Naive thymus-derived CD4-positive, alpha-beta T cell (primary cell): Measurements from ENCODE around the gene FBXO3. TPM values are rescaled to one million over a fixed set of nuclear protein-coding genes. Genes with fewer than 3 reads are reported as not detected.
A peak's percentile ranks its signal among the peaks of the same experiment; 100 is the strongest.

Source experiments
- ATAC-seq: fragments of 150-1000 bp; cut with Tn5 transposase; 2 replicates; pipeline ENCODE4 v1.10.0; 2021; ENCODE audit warnings: mild to moderate bottlenecking, moderate library complexity
- CTCF ChIA-PET: fragments of 350-600 bp; sonication (Branson Sonifier 250); formaldehyde crosslinking; loops from one replicate; lab custom pipeline; 2021; ENCODE audit warnings: antibody characterized with exemption; lab: Charles Lee
- POLR2A ChIA-PET: fragments of 350-600 bp; sonication (Branson Sonifier 250); formaldehyde crosslinking; loops from one replicate; lab custom pipeline; 2021; ENCODE audit warnings: antibody characterized with exemption, inconsistent platforms; lab: Charles Lee
- DNase-seq, 9 donors: peaks; one replicate each; pipeline versions ENCODE4 v3.0.0 to v3.0.0-alpha.2; 2020 to 2022; ENCODE audit warnings: mixed read lengths in 1 of 9
- H3K27ac ChIP-seq: one replicate; pipeline ENCODE4 v1.7.0; 2013; ENCODE audit warnings: mild to moderate bottlenecking, low read depth, low read length, moderate library complexity
- H3K27me3 ChIP-seq, 2 donors: one replicate each; pipeline ENCODE4 v1.7.0; 2013; ENCODE audit warnings: low read length in 2 of 2, mild to moderate bottlenecking in 2 of 2, moderate library complexity in 2 of 2; ENCODE audit not compliant: control insufficient read depth in 2 of 2, insufficient read depth in 2 of 2
- H3K36me3 ChIP-seq, 3 experiments: 1 replicate in 2 of 3; 2 replicates in 1 of 3; pipeline ENCODE4 v1.7.0; 2013; ENCODE audit warnings: low read length in 3 of 3, mild to moderate bottlenecking in 3 of 3, moderate library complexity in 1 of 3; ENCODE audit not compliant: insufficient read depth in 3 of 3, control insufficient read depth in 2 of 3
- H3K4me1 ChIP-seq, 2 donors: one replicate each; pipeline ENCODE4 v1.7.0; 2013; ENCODE audit warnings: low read length in 2 of 2, mild to moderate bottlenecking in 2 of 2, moderate library complexity in 1 of 2; ENCODE audit not compliant: control insufficient read depth in 2 of 2, insufficient read depth in 2 of 2
- H3K4me3 ChIP-seq: 2 replicates; pipeline ENCODE4 v1.7.0; 2013; ENCODE audit warnings: mild to moderate bottlenecking, low read length
- H3K9me3 ChIP-seq, 3 experiments: 1 replicate in 2 of 3; 2 replicates in 1 of 3; pipeline ENCODE4 v1.7.0; 2013; ENCODE audit warnings: low read length in 3 of 3; ENCODE audit not compliant: control insufficient read depth in 2 of 3
- H3K27ac Mint-ChIP-seq, 9 donors: one replicate each; pipeline ENCODE4 v1.8.0; 2020 to 2022; ENCODE audit warnings: mixed read lengths in 9 of 9, mild to moderate bottlenecking in 8 of 9, moderate library complexity in 5 of 9, inconsistent platforms in 2 of 9
- H3K27me3 Mint-ChIP-seq, 5 donors: one replicate each; pipeline ENCODE4 v1.8.0; 2021 to 2022; ENCODE audit warnings: mixed read lengths in 5 of 5, mild to moderate bottlenecking in 1 of 5
- H3K36me3 Mint-ChIP-seq, 5 donors: one replicate each; pipeline ENCODE4 v1.8.0; 2020 to 2022; ENCODE audit warnings: mixed read lengths in 5 of 5, mild to moderate bottlenecking in 3 of 5, inconsistent platforms in 1 of 5
- H3K4me1 Mint-ChIP-seq, 7 donors: one replicate each; pipeline ENCODE4 v1.8.0; 2020 to 2022; ENCODE audit warnings: mixed read lengths in 7 of 7, mild to moderate bottlenecking in 3 of 7, inconsistent platforms in 1 of 7
- H3K4me3 Mint-ChIP-seq, 10 donors: one replicate each; pipeline ENCODE4 v1.8.0; 2020 to 2022; ENCODE audit warnings: mild to moderate bottlenecking in 10 of 10, mixed read lengths in 10 of 10, moderate library complexity in 6 of 10, inconsistent platforms in 2 of 10
- H3K9me3 Mint-ChIP-seq, 11 donors: one replicate each; pipeline ENCODE4 v1.8.0; 2020 to 2022; ENCODE audit warnings: mixed read lengths in 11 of 11, mild to moderate bottlenecking in 4 of 11, inconsistent platforms in 1 of 11, moderate library complexity in 1 of 11
- intact Hi-C, 2 donors: fragments of 100-400 bp; cut with micrococcal nuclease; formaldehyde crosslinking; loops; one replicate each; pipeline ENCODE4 v1.15.1; 2023
- polyA plus RNA-seq, 2 donors: library from polyadenylated mRNA; unstranded; fragments of 300-500 nt; fragmentation: Illumina TruSeq; gene quantifications; one replicate each; pipeline ENCODE4 v1.2.3, GENCODE V29; 2021
- total RNA-seq, 6 experiments: library from RNA in 5 of 6; stranded (reverse) in 5 of 6; gene quantifications; 1 replicate in 5 of 6; 2 replicates in 1 of 6; pipeline ENCODE4 v1.2.3 and lab custom pipeline; 2021 to 2026

Gene FBXO3
- total and polyA plus RNA-seq, 7 experiments from 2014 or later: 22.6 to 55.7 (median 43.1) TPM

DNA sequence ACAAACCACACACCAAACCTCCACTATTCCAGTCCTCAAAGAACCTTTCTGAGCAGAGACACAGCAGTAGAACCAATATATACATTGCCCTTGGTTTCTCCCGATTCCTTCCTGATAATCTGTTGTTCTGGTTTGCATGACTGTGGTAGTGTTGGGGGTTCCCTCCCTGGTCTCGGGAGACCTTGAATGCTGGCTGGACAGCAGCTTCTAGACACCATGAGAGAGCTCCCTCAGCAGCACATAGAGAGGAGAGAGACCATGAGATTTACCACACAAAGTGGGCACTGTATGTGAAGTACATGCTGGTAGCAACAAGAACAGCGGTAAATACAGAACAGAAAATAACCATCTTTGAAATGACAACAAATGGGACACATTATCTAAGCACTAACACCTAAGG is 76.3 kb downstream of the FBXO3 start:
- H3K4me1 ChIP-seq: peaks cover 9 to 13% of the 10 kb centered on the region in 2 donors
- peak overlapping the region in 1 of 10 donors; percentile 18 for H3K4me3 Mint-ChIP-seq
- no peaks in the 10 kb centered on the region for H3K36me3 ChIP-seq
- H3K9me3 Mint-ChIP-seq: no peaks in the 10 kb centered on the region
- H3K36me3 Mint-ChIP-seq: no peaks in the 10 kb centered on the region
- peaks cover 14 to 27% (median 22%) of the 10 kb centered on the region in 7 donors for H3K4me1 Mint-ChIP-seq
- no peak overlapping the region for H3K27ac Mint-ChIP-seq
- no peaks in the 10 kb centered on the region for H3K27me3 ChIP-seq
- intact Hi-C loops: no loop called here
- H3K4me3 ChIP-seq: no peak overlapping the region
- ChIA-PET CTCF (no interaction called here), POLR2A (interaction anchor here (0.8 kb wide), 1 partner anchor 9 kb away, joined by 3 read pairs; no protein-coding TSS in a partner anchor)
- H3K27me3 Mint-ChIP-seq: peaks cover 0 to 31% (median 5%) of the 10 kb centered on the region in 5 donors
- ATAC-seq (no peak), DNase-seq (no peak)
- no peaks in the 10 kb centered on the region for H3K9me3 ChIP-seq
- H3K27ac ChIP-seq: no peak overlapping the region

GRCh38 chr11:33696931-33697638 is 77.2 kb downstream of the FBXO3 start:
- Mint-ChIP-seq H3K27ac (no peak overlapping the region), H3K27me3 (peaks cover 0 to 31% (median 5%) of the 10 kb centered on the region in 5 donors), H3K4me3 (no peak overlapping the region), H3K4me1 (peaks cover 14 to 27% (median 22%) of the 10 kb centered on the region in 7 donors), H3K36me3 (no peaks in the 10 kb centered on the region), H3K9me3 (no peaks in the 10 kb centered on the region)
- no peak overlapping the region for H3K4me3 ChIP-seq
- intact Hi-C loops: no loop called here
- no peaks in the 10 kb centered on the region for H3K36me3 ChIP-seq
- DNase-seq (no peak), ATAC-seq (no peak)
- H3K9me3 ChIP-seq: no peaks in the 10 kb centered on the region
- ChIA-PET CTCF (no interaction called here), POLR2A (no interaction called here)
- H3K27me3 ChIP-seq: no peaks in the 10 kb centered on the region
- peaks cover 9 to 13% of the 10 kb centered on the region in 2 donors for H3K4me1 ChIP-seq
- no peak overlapping the region for H3K27ac ChIP-seq

DNA sequence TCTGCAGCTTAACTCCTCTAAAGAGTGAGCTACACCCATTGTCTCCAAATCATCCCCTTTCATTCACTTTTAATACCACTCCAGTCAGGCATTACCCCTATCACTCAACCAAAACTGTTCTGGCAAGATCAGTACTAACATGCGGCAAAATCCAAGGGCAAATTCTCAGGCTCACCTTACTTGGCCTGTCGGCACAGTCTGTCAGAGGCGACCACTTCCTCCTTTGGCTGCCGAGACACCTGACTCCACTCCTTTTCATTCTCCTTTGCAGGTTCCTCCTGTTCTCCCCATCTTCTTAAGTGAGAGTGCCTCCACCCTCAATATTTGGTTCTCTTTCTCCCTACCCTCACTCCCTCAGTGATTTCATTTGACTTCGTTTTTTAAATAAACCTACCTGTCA is 77.9 kb downstream of the FBXO3 start:
- intact Hi-C loops: no loop called here
- CTCF ChIA-PET: no interaction called here
- no peak overlapping the region for H3K27ac Mint-ChIP-seq
- no peak overlapping the region for H3K4me3 ChIP-seq
- peak overlapping the region in 1 of 10 donors; percentile 1 for H3K4me3 Mint-ChIP-seq
- peaks cover 9 to 11% of the 10 kb centered on the region in 2 donors for H3K4me1 ChIP-seq
- no peaks in the 10 kb centered on the region for H3K36me3 Mint-ChIP-seq
- H3K27ac ChIP-seq: no peak overlapping the region
- POLR2A ChIA-PET: interaction anchor here (0.7 kb wide), 1 partner anchor 39 kb away, joined by 4 read pairs; no protein-coding TSS in a partner anchor
- DNase-seq (peak in 1 of 9 donors; percentile 6), ATAC-seq (no peak)
- no peaks in the 10 kb centered on the region for H3K27me3 ChIP-seq
- no peaks in the 10 kb centered on the region for H3K36me3 ChIP-seq
- no peaks in the 10 kb centered on the region for H3K9me3 ChIP-seq
- peaks cover 0 to 31% (median 5%) of the 10 kb centered on the region in 5 donors for H3K27me3 Mint-ChIP-seq
- peaks cover 13 to 24% (median 16%) of the 10 kb centered on the region in 7 donors for H3K4me1 Mint-ChIP-seq
- H3K9me3 Mint-ChIP-seq: no peaks in the 10 kb centered on the region

GRCh38 chr11:33695051-33695566 is 79.2 kb downstream of the FBXO3 start:
- no peaks in the 10 kb centered on the region for H3K36me3 Mint-ChIP-seq
- H3K27me3 ChIP-seq: no peaks in the 10 kb centered on the region
- intact Hi-C loops: no loop called here
- no peaks in the 10 kb centered on the region for H3K9me3 Mint-ChIP-seq
- ATAC-seq: no peak
- H3K27ac ChIP-seq: no peak overlapping the region
- H3K4me3 ChIP-seq: no peak overlapping the region
- H3K27ac Mint-ChIP-seq: no peak overlapping the region
- no peak overlapping the region for H3K4me3 Mint-ChIP-seq
- H3K4me1 Mint-ChIP-seq: peaks cover 6 to 18% (median 13%) of the 10 kb centered on the region in 7 donors
- H3K9me3 ChIP-seq: no peaks in the 10 kb centered on the region
- ChIA-PET POLR2A (interaction anchor here (0.6 kb wide), 1 partner anchor 341 kb away, joined by 3 read pairs; no protein-coding TSS in a partner anchor), CTCF (interaction anchor here (0.7 kb wide), 1 partner anchor 41 kb away, joined by 3 read pairs; the partner anchor contains the start of gene CD59)
- peaks cover 4 to 5% of the 10 kb centered on the region in 2 donors for H3K4me1 ChIP-seq
- peaks cover 0 to 31% (median 5%) of the 10 kb centered on the region in 5 donors for H3K27me3 Mint-ChIP-seq
- no peak for DNase-seq
- H3K36me3 ChIP-seq: no peaks in the 10 kb centered on the region

- Mint-ChIP-seq H3K9me3 (no peaks in the 10 kb centered on the region), H3K4me1 (peaks cover 2 to 12% (median 9%) of the 10 kb centered on the region in 7 donors), H3K27ac (no peak overlapping the region), H3K27me3 (peaks cover 0 to 26% (median 5%) of the 10 kb centered on the region in 5 donors), H3K4me3 (no peak overlapping the region), H3K36me3 (no peaks in the 10 kb centered on the region)
- H3K4me3 ChIP-seq: no peak overlapping the region
- no peaks in the 10 kb centered on the region for H3K4me1 ChIP-seq
- POLR2A ChIA-PET: interaction anchor here (0.6 kb wide), 1 partner anchor 340 kb away, joined by 3 read pairs; no protein-coding TSS in a partner anchor
- no peaks in the 10 kb centered on the region for H3K9me3 ChIP-seq
- CTCF ChIA-PET: interaction anchor here (0.7 kb wide), 1 partner anchor 42 kb away, joined by 3 read pairs; the partner anchor contains the start of gene CD59
- H3K36me3 ChIP-seq: no peaks in the 10 kb centered on the region
- ATAC-seq (no peak), DNase-seq (no peak)
- intact Hi-C loops: no loop called here
- no peaks in the 10 kb centered on the region for H3K27me3 ChIP-seq
- no peak overlapping the region for H3K27ac ChIP-seq
Measured at GRCh38 chr11:33694346-33695050, 79.8 kb downstream of the FBXO3 start.

DNA sequence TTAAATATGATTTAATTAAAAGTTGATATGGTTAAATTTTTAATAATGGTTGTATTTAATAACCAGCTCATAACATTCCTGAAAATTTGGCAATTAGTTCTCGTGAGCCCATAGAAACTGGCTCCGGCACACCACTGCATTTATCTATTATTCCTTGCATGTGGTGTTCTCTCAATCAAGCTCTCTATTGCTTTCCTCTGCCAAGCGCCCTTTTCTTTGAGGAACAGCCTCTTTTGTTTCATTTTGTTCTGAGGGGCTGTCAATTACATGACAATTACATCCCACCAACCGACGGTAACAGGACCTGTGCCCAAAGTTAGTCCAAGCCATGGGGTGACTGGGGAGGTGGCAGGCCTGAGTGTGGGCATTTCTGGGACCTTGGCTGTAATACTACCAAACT is 81.8 kb downstream of the FBXO3 start:
- H3K27me3 Mint-ChIP-seq: peaks cover 0 to 29% (median 5%) of the 10 kb centered on the region in 5 donors
- intact Hi-C loops: no loop called here
- CTCF ChIA-PET: no interaction called here

More for the DNA sequence above, 81.8 kb downstream of the FBXO3 start:
- Histone ChIP-seq H3K4me1 (no peaks in the 10 kb centered on the region), H3K4me3 (no peak overlapping the region), H3K27ac (no peak overlapping the region), H3K27me3 (no peaks in the 10 kb centered on the region), H3K9me3 (no peaks in the 10 kb centered on the region), H3K36me3 (no peaks in the 10 kb centered on the region)
- POLR2A ChIA-PET: no interaction called here
- ATAC-seq (no peak), DNase-seq (no peak)
- H3K4me1 Mint-ChIP-seq: peaks cover 2 to 10% (median 9%) of the 10 kb centered on the region in 7 donors
- peaks cover 0 to under 1% (median 0%) of the 10 kb centered on the region in 11 donors for H3K9me3 Mint-ChIP-seq
- no peak overlapping the region for H3K4me3 Mint-ChIP-seq
- no peak overlapping the region for H3K27ac Mint-ChIP-seq
- peaks cover 0 to 1% (median 0%) of the 10 kb centered on the region in 5 donors for H3K36me3 Mint-ChIP-seq
